CD4-positive, alpha-beta T cell treated with Interleukin-4 for 4 hours (primary cell): Measurements from ENCODE around the gene TMEM240.
"Not testable (repeated sequence)": the region's sequence is repeated elsewhere in the genome, so short reads cannot be mapped to it uniquely, and the experiment has no call there.

Source experiments
- DNase-seq: peaks from one replicate; pipeline ENCODE4 v3.0.0-alpha.2; 2020

Gene TMEM240

GRCh38 chr1:1539310-1540089 lies 924 bp downstream of the TMEM240 start:
- DNase-seq = no peak

GRCh38 chr1:1538989-1539309 lies 1.5 kb downstream of the TMEM240 start:
- no peak for DNase-seq

GRCh38 chr1:1538334-1538733 lies 2.1 kb downstream of the TMEM240 start:
- no peak for DNase-seq

GRCh38 chr1:1537626-1538250 lies 2.7 kb downstream of the TMEM240 start:
- DNase-seq = no peak

- DNase-seq = no peak
Observed at GRCh38 chr1:1536938-1537546, 3.4 kb downstream of the TMEM240 start.

GRCh38 chr1:1536019-1536937 lies 4.1 kb downstream of the TMEM240 start:
- DNase-seq = no peak

GRCh38 chr1:1535201-1536018 lies 5.0 kb downstream of the TMEM240 start:
- DNase-seq = no peak

- DNase-seq = no peak
Observed at GRCh38 chr1:1534401-1535154, 5.8 kb downstream of the TMEM240 start.

- DNase-seq = not testable (repeated sequence)
Observed at GRCh38 chr1:1533894-1534291, 6.5 kb downstream of the TMEM240 start.

GRCh38 chr1:1533176-1533893 lies 7.1 kb downstream of the TMEM240 start:
- DNase-seq = not testable (repeated sequence)

GRCh38 chr1:1531947-1532346 lies 8.5 kb downstream of the TMEM240 start:
- no peak for DNase-seq

GRCh38 chr1:1529936-1530335 lies 10.5 kb downstream of the TMEM240 start:
- no peak for DNase-seq

GRCh38 chr1:1529321-1529720 lies 11.1 kb downstream of the TMEM240 start:
- no peak for DNase-seq

- DNase-seq = no peak
Observed at GRCh38 chr1:1528301-1529267, 11.8 kb downstream of the TMEM240 start.

GRCh38 chr1:1527092-1527816 lies 13.2 kb downstream of the TMEM240 start:
- no peak for DNase-seq

- not testable (repeated sequence) for DNase-seq
Observed at GRCh38 chr1:1526476-1526875, 13.9 kb downstream of the TMEM240 start.

- DNase-seq = not testable (repeated sequence)
Observed at GRCh38 chr1:1524750-1525383, 15.6 kb downstream of the TMEM240 start.

GRCh38 chr1:1523651-1524050 lies 16.8 kb downstream of the TMEM240 start:
- DNase-seq = not testable (repeated sequence)
